ENCODE data around the gene GPR157.

The GPR157 gene

GRCh38 chr1:9115351-9116205 is 13.3 kb downstream of the GPR157 start:
- no peak overlapping the region for H3K4me3 ChIP-seq (ENCODE audit: low read length)
- TF ChIP-seq CTCF (IDR thresholded peaks at IDR 0.05; ENCODE audit: insufficient read depth, low read depth, low read length, missing control alignments): no peak
- DNase-seq (ENCODE audit: low read depth): peak; percentile 17

- DNase-seq (ENCODE audit: low read depth): peak; percentile 75
- no peak for TF ChIP-seq CTCF (IDR thresholded peaks at IDR 0.05; ENCODE audit: insufficient read depth, low read depth, low read length, missing control alignments)
- H3K4me3 ChIP-seq (ENCODE audit: low read length): no peak overlapping the region
These were observed 15.7 kb downstream of the GPR157 start for GRCh38 chr1:9112961-9113880.

- TF ChIP-seq CTCF (IDR thresholded peaks at IDR 0.05; ENCODE audit: insufficient read depth, low read depth, low read length, missing control alignments): no peak
- H3K4me3 ChIP-seq (ENCODE audit: low read length): no peak overlapping the region
- peak; percentile 79 for DNase-seq (ENCODE audit: low read depth)
These were observed 16.9 kb downstream of the GPR157 start for GRCh38 chr1:9111957-9112356.

- no peak for TF ChIP-seq CTCF (IDR thresholded peaks at IDR 0.05; ENCODE audit: insufficient read depth, low read depth, low read length, missing control alignments)
- no peak overlapping the region for H3K4me3 ChIP-seq (ENCODE audit: low read length)
- DNase-seq (ENCODE audit: low read depth): no peak
These were observed 17.6 kb downstream of the GPR157 start for GRCh38 chr1:9111357-9111691.

- peak; percentile 88 for TF ChIP-seq CTCF (IDR thresholded peaks at IDR 0.05; ENCODE audit: insufficient read depth, low read depth, low read length, missing control alignments)
- H3K4me3 ChIP-seq (ENCODE audit: low read length): no peak overlapping the region
- DNase-seq (ENCODE audit: low read depth): peak; percentile 98
These were observed 18.1 kb downstream of the GPR157 start for GRCh38 chr1:9110669-9111356.

- no peak overlapping the region for H3K4me3 ChIP-seq (ENCODE audit: low read length)
- DNase-seq (ENCODE audit: low read depth): no peak
- no peak for TF ChIP-seq CTCF (IDR thresholded peaks at IDR 0.05; ENCODE audit: insufficient read depth, low read depth, low read length, missing control alignments)
These were observed 20.7 kb downstream of the GPR157 start for GRCh38 chr1:9108056-9108665.
